PC-9 (cell line): ENCODE data around the gene LRRC8D.

Experiments
- CTCF ChIP-seq: fragments of 200-600 bp; sonication (generic); conservative IDR thresholded peaks from 2 replicates; pipeline ENCODE4 v1.6.1; 2017; ENCODE audit warnings: mixed run types, antibody characterized with exemption, mild to moderate bottlenecking, moderate library complexity
- EZH2 ChIP-seq: fragments of 200-600 bp; sonication (generic); IDR thresholded peaks from 2 replicates; pipeline ENCODE4 v1.8.0; 2017; ENCODE audit warnings: antibody characterized with exemption, low read depth

- TF ChIP-seq CTCF (no peak), EZH2 (no peak)
Measured at GRCh38 chr1:89931964-89932363, 111.1 kb downstream of the LRRC8D start.
